MG63 (cell line): ENCODE results near the gene PTPRN2. TPM values are rescaled to one million over a fixed set of nuclear protein-coding genes. Genes with fewer than 3 reads are reported as not detected.
"Not testable (repeated sequence)": the region's sequence is repeated elsewhere in the genome, so short reads cannot be mapped to it uniquely, and the experiment has no call there.

ENCODE experiments used
- DNase-seq: peaks from one replicate; pipeline ENCODE4 v3.0.0-alpha.2; 2020
- H3K27me3 ChIP-seq: fragments of 250-450 bp; sonication (Bioruptor Pico); 2 replicates; pipeline ENCODE4 v1.5.1; 2020; ENCODE audit warnings: mild to moderate bottlenecking, moderate library complexity
- H3K36me3 ChIP-seq: fragments of 250-450 bp; sonication (Bioruptor Pico); 2 replicates; pipeline ENCODE4 v1.5.1; 2020; ENCODE audit warnings: mild to moderate bottlenecking, moderate library complexity
- H3K4me3 ChIP-seq: fragments of 250-450 bp; sonication (Bioruptor Pico); 2 replicates; pipeline ENCODE4 v1.5.1; 2020; ENCODE audit warnings: mild to moderate bottlenecking, moderate library complexity
- H3K9me3 ChIP-seq: fragments of 250-450 bp; sonication (Bioruptor Pico); 2 replicates; pipeline ENCODE4 v1.5.1; 2020; ENCODE audit warnings: mild to moderate bottlenecking, moderate library complexity
- total RNA-seq: library from RNA; depleted of rRNA; stranded (reverse); fragments of >200 nt; shearing (Covaris generic); gene quantifications from 2 replicates; pipeline ENCODE4 v1.2.3, GENCODE V29; 2014; ENCODE audit warnings: low replicate concordance

PTPRN2 gene
- total RNA-seq, 1 experiment from 2014 or later, result 0.16 TPM

GRCh38 chr7:158549176-158549615 lies 38.4 kb downstream of the PTPRN2 start:
- H3K4me3 ChIP-seq, result no peak overlapping the region
- no peaks in the 10 kb centered on the region for H3K9me3 ChIP-seq
- no peaks in the 10 kb centered on the region for H3K36me3 ChIP-seq
- DNase-seq, result no peak
- no peaks in the 10 kb centered on the region for H3K27me3 ChIP-seq

- H3K9me3 ChIP-seq, result no peaks in the 10 kb centered on the region
- DNase-seq, result no peak
- H3K27me3 ChIP-seq, result no peaks in the 10 kb centered on the region
- no peaks in the 10 kb centered on the region for H3K36me3 ChIP-seq
- no peak overlapping the region for H3K4me3 ChIP-seq
These were observed 38.9 kb downstream of the PTPRN2 start for GRCh38 chr7:158548726-158549125.

DNA sequence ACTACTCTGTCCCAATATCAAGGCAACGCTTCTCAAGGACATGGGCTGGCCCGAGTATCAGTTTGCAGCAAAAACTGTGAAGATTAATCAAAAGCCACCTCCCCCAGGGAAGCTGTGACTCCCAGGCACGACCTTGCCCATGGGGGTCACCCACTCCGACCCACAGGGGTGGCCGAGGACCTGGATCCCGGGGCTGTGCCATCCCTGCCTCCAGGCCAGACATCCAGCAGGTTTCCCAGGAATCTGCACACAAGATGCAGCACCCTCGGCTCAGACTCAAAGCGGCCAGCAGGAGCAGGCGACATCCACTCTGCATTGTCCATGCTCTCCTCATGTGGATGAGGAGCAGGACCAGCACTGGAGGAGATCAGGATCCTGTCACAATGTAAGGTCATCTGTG lies 39.8 kb downstream of the PTPRN2 start:
- DNase-seq, result no peak
- no peaks in the 10 kb centered on the region for H3K27me3 ChIP-seq
- no peaks in the 10 kb centered on the region for H3K36me3 ChIP-seq
- H3K4me3 ChIP-seq, result no peak overlapping the region
- H3K9me3 ChIP-seq, result no peaks in the 10 kb centered on the region

GRCh38 chr7:158546626-158547025 lies 41.0 kb downstream of the PTPRN2 start:
- Histone ChIP-seq H3K4me3 (no peak overlapping the region), H3K9me3 (no peaks in the 10 kb centered on the region), H3K27me3 (no peaks in the 10 kb centered on the region), H3K36me3 (no peaks in the 10 kb centered on the region)
- no peak for DNase-seq

DNA sequence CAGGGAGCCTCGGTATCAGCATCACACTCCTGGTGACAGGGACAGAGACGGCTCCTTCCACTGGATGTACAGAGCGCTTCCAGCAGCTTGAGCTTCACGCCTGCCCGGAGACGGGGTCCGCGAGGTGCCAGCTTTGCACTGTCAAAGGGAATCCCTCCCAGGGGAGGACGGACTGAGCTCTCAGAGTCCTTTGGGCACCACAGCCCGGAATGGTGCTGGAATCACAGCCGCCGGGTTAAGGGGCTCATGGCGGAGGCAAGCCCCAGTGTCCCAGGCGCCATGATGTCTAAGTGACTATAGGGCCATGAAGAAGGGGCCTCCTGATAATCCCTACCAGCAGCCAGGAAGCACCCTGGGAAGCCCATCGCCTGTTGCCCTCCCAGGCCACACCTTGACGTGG lies 41.4 kb downstream of the PTPRN2 start:
- H3K36me3 ChIP-seq, result no peaks in the 10 kb centered on the region
- H3K27me3 ChIP-seq, result no peaks in the 10 kb centered on the region
- H3K4me3 ChIP-seq, result no peak overlapping the region
- no peak for DNase-seq
- no peaks in the 10 kb centered on the region for H3K9me3 ChIP-seq

- Histone ChIP-seq H3K9me3 (no peaks in the 10 kb centered on the region), H3K27me3 (no peaks in the 10 kb centered on the region), H3K4me3 (no peak overlapping the region), H3K36me3 (no peaks in the 10 kb centered on the region)
- no peak for DNase-seq
These were observed 42.9 kb downstream of the PTPRN2 start for GRCh38 chr7:158544708-158545107.

DNA sequence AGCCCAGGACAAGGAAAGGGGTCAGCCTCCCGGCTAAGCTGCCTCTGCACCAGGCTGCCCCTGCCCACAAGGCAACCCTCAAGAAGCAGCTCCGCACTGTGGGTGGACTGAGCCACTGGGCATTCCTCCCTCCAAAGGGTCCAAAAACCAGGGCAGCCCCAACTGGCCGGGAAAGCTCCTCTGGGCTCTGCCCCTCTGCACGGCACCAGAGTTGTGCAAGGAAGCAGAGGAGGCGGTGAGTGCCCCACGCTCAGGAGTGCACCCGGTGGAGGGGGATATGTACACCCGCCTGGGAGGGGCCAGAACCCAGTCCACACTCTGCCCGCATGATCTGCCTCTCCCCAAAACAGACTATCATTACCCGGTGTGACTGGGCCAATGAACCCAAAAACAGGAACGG lies 43.8 kb downstream of the PTPRN2 start:
- DNase-seq, result no peak
- Histone ChIP-seq H3K36me3 (no peaks in the 10 kb centered on the region), H3K9me3 (no peaks in the 10 kb centered on the region), H3K4me3 (no peak overlapping the region), H3K27me3 (no peaks in the 10 kb centered on the region)

- no peaks in the 10 kb centered on the region for H3K9me3 ChIP-seq
- H3K4me3 ChIP-seq, result no peak overlapping the region
- H3K27me3 ChIP-seq, result no peaks in the 10 kb centered on the region
- DNase-seq, result no peak
- no peaks in the 10 kb centered on the region for H3K36me3 ChIP-seq
These were observed 44.7 kb downstream of the PTPRN2 start for GRCh38 chr7:158542651-158543566.

DNA sequence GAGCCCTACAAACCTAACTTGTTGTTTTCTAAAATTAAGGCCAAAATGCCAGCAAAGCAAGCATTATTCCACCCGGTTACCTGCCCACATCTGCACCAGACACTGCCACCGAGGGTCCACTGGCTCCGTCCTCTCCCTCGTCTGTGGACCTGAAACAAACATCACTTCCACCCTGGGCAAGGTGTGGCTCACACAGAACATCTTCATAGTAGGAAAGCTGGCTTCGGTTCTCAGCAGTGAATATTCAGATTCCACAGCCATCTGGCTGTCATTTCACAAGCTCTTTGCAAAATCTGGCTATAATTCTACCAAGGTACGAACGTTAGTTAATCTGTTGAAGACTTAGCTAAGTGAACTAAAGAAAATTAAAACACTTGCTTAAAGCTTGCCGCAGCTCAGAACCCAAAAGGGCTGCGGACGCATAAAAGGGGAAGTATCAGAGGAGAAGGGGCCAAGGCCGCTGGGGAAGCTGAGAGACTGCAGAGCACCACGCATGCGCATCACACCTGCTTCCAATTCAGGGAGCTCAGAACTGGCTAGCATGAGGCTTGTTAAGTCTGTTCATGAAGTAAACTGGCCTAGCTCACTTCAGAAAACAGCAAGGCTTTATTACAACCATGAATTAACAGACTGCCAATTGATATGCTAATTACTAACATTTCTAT lies 46.1 kb downstream of the PTPRN2 start:
- Histone ChIP-seq H3K4me3 (no peak overlapping the region), H3K36me3 (no peaks in the 10 kb centered on the region), H3K9me3 (no peaks in the 10 kb centered on the region), H3K27me3 (no peaks in the 10 kb centered on the region)
- no peak for DNase-seq

DNA sequence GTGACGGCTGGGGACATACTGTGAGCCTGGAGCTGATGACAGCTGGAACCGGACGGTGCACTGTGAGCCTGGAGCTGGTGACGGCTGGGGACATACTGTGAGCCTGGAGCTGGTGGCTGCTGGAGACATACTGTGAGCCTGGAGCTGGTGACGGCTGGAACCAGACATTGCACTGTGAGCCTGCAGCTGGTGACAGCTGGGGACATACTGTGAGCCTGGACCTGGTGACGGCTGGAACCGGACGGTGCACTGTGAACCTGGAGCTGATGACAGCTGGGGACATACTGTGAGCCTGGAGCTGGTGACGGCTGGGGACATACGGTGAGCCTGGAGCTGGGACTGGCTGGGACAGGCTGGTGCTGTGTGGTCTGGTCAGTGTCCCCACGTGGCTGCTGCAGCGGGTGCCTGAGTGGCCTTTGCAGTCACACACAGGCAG lies 47.9 kb downstream of the PTPRN2 start:
- Histone ChIP-seq H3K9me3 (no peaks in the 10 kb centered on the region), H3K4me3 (no peak overlapping the region), H3K36me3 (no peaks in the 10 kb centered on the region), H3K27me3 (no peaks in the 10 kb centered on the region)
- no peak for DNase-seq

- Histone ChIP-seq H3K36me3 (no peaks in the 10 kb centered on the region), H3K27me3 (no peaks in the 10 kb centered on the region), H3K4me3 (no peak overlapping the region), H3K9me3 (no peaks in the 10 kb centered on the region)
- DNase-seq, result no peak
These were observed 49.3 kb downstream of the PTPRN2 start for GRCh38 chr7:158538156-158538946.

DNA sequence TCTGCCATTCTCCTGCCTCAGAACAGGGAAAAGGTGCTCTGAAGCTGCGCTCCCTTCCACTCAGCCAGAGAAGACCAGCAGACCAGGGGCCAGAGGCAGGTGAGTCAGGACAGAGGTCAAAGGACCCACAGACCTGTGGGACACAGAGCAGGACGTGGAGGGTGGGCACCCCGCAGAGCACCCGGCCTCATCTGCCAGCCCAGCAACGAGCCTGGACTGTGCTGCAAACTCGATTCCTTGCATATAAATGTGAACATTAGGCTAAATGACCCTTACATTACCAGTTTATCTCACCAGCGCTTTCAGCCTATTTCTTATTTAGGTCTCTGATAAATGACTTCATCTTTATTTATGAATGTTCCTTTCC lies 50.1 kb downstream of the PTPRN2 start:
- Histone ChIP-seq H3K27me3 (no peaks in the 10 kb centered on the region), H3K9me3 (no peaks in the 10 kb centered on the region), H3K36me3 (no peaks in the 10 kb centered on the region), H3K4me3 (no peak overlapping the region)
- no peak for DNase-seq

DNA sequence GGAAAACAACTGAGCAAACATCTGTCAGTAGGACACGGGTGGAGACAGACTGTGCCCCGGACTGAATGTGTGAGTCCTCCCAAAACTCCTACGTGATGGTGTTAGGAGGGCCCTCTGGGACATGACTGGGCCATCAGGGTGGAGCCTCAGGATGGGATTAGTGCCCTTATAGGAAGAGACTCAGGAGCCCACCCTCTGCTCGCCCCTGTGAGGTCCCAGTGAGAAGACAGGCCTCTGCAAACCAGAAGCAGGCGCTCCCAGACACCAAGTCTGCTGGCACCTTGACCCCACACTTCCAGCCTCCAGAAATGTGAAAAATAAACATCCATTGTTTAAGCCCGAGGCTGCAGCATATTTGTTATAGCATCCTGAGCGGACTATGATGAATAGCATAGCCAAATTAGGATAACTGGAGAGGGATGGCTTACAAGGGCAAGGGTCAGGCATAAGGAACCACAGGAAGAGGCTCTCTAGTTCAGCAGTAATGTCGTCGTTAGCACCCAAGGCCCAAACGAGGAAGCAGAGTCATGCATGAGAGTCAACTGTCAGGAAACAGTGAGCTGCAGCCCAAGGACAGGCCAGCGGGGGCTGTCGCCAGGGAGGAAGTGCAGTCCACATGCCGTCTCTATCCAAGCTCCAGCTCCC lies 50.6 kb downstream of the PTPRN2 start:
- no peaks in the 10 kb centered on the region for H3K36me3 ChIP-seq
- H3K9me3 ChIP-seq, result no peaks in the 10 kb centered on the region
- H3K4me3 ChIP-seq, result no peak overlapping the region
- no peak for DNase-seq
- H3K27me3 ChIP-seq, result no peaks in the 10 kb centered on the region

GRCh38 chr7:158535079-158535478 lies 52.5 kb downstream of the PTPRN2 start:
- H3K36me3 ChIP-seq, result no peaks in the 10 kb centered on the region
- no peak for DNase-seq
- no peaks in the 10 kb centered on the region for H3K9me3 ChIP-seq

GRCh38 chr7:158534598-158534997 lies 53.0 kb downstream of the PTPRN2 start:
- Histone ChIP-seq H3K36me3 (no peaks in the 10 kb centered on the region), H3K9me3 (no peaks in the 10 kb centered on the region), H3K4me3 (no peak overlapping the region), H3K27me3 (no peaks in the 10 kb centered on the region)
- no peak for DNase-seq

More at GRCh38 chr7:158535079-158535478, 52.5 kb downstream of the PTPRN2 start:
- no peaks in the 10 kb centered on the region for H3K27me3 ChIP-seq
- no peak overlapping the region for H3K4me3 ChIP-seq

DNA sequence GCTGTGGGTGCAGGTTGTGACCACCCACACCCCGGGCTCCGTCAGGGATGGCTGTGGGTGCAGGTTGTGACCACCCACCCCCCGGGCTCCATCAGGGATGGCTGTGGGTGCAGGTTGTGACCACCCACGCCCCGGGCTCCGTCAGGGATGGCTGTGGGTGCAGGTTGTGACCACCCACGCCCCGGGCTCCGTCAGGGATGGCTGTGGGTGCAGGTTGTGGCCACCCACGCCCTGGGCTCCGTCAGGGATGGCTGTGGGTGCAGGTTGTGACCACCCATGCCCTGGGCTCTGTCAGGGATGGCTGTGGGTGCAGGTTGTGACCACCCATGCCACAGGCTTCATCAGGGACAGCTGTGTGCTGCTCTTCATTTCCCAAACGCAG lies 53.5 kb downstream of the PTPRN2 start:
- not testable (repeated sequence) for DNase-seq, H3K4me3 ChIP-seq, H3K27me3 ChIP-seq, H3K9me3 ChIP-seq, H3K36me3 ChIP-seq
